NCI-H146 (cell line): Measurements from ENCODE around the gene MRPL14.
"Not testable (repeated sequence)": the region's sequence is repeated elsewhere in the genome, so short reads cannot be mapped to it uniquely, and the experiment has no call there.

ENCODE experiments used
- DNase-seq: peaks from one replicate; lab custom pipeline; 2025; lab: John Stamatoyannopoulos, UW

MRPL14 gene

DNA sequence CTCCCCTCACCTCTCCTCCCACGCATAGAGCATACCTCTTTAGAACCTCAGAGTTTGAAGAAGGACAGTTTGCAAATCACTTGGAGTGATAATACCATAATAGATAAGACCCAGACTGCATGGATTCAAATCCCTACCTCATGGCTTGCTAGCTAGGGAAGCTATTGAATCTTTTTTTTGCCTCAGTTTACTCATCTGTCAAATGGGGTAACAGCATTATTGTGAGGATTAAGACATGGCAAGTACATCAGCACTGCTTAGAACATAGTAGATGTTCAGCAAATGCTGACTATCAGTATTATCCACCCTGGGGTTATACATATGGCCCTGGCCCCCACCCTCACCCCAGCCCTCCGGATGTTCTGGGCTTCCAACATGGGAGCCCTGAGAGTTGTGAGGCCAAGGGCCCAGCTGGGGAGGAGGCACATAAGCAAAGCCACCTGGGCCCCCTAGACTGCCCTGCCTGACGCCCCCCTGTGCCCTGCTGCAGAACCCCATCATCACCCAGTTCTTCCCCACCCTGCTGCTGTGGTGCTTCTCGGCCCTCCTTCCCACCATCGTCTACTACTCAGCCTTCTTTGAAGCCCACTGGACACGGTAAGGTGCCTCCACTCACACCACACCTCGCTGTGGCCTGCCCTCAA, 22.2 kb upstream of the MRPL14 start:
- DNase-seq, result no peak

GRCh38 chr6:44148306-44148705, 21.1 kb upstream of the MRPL14 start:
- DNase-seq, result no peak

GRCh38 chr6:44147256-44147655, 20.0 kb upstream of the MRPL14 start:
- no peak for DNase-seq

GRCh38 chr6:44146685-44147084, 19.4 kb upstream of the MRPL14 start:
- DNase-seq, result no peak

DNA sequence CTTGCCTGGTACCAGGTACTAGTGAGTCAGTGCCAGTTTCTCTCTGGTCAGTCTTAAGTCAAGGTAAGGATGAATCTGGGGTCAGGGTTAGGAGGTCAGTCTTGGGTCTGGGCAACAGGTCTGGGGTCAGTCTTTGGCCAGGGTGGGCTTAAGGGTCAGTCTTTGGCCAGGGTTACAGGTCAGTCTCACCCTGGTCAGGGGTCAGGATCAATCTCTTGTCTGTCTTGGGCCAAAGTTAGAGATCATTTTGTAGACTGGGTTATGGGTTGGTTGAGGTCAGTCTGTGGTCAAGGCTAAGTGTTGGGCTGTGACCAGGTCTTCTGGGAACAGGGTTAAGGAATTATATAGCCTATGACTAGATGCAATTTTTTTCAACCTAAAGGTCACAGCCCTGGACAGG, 18.6 kb upstream of the MRPL14 start:
- no peak for DNase-seq

- not testable (repeated sequence) for DNase-seq
These were observed 17.3 kb upstream of the MRPL14 start for GRCh38 chr6:44144536-44144935.

DNA sequence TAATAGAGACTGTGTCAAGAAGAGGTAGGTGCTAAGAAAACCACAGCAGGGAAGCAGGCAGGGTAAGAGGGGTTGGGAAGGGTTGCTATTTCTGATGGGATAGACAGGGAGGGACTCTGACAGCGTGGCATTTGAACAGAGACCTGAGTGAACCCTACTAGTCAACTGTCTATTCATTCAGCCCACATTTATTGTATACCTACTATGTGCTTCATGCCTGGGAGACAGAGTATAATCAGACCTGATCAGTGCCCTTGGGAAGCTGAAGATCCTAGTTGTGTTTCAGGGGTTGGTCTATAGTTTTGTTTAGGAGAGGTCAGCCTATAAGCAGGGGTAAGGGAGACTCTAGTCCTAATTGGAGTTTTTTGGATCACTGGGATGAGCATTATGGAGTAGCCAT, 16.5 kb upstream of the MRPL14 start:
- DNase-seq, result no peak

GRCh38 chr6:44142835-44143234, 15.6 kb upstream of the MRPL14 start:
- no peak for DNase-seq

DNA sequence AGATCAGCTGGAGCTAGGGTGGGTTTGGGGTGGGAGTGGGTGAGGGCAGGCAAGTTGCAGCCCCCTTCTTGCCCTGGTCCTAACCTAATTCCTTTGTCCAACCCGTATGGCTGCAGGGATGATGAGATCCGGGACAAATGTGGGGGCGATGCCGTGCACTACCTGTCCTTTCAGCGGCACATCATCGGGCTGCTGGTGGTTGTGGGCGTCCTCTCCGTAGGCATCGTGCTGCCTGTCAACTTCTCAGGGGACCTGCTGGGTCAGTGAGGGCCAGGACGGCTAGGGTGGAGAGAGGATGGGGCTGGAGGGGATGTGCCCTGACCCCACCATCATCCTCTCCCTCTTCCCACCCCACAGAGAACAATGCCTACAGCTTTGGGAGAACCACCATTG, 12.1 kb upstream of the MRPL14 start:
- DNase-seq, result no peak

DNA sequence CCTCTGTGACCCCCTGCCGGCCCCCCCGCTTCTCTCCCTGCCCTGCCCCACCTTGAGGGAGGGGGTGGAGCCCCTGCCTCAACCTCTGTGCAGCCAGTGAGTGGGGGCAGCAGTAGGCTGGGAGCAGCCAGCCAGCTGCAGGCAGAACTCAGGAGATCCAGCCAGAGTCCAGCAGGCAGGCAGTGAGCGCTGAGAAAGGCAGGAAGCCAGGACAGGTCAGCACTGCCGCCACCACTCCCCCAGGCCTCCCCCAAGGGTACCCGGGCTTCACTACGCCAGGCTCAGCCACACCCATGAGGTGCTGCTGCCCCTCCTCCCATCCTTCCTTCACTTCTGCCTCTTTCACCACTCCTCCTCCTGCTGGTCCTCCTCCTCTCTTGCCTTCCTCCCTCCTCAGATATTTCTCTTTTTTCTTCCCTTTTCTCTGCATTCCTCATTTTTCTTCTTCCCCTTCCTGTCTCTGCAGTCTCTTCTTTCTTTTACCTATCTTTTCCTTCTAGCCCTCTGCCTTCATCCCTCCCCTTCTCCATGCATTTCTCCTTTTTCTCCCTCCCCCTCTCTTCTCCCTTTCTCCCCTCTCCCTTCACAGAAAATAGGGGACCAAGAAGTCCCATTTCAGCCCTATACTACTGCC, 11.6 kb upstream of the MRPL14 start:
- no peak for DNase-seq

- DNase-seq, result no peak
These were observed 8.6 kb upstream of the MRPL14 start for GRCh38 chr6:44135875-44136274.

GRCh38 chr6:44135173-44135758, 8.0 kb upstream of the MRPL14 start:
- no peak for DNase-seq

DNA sequence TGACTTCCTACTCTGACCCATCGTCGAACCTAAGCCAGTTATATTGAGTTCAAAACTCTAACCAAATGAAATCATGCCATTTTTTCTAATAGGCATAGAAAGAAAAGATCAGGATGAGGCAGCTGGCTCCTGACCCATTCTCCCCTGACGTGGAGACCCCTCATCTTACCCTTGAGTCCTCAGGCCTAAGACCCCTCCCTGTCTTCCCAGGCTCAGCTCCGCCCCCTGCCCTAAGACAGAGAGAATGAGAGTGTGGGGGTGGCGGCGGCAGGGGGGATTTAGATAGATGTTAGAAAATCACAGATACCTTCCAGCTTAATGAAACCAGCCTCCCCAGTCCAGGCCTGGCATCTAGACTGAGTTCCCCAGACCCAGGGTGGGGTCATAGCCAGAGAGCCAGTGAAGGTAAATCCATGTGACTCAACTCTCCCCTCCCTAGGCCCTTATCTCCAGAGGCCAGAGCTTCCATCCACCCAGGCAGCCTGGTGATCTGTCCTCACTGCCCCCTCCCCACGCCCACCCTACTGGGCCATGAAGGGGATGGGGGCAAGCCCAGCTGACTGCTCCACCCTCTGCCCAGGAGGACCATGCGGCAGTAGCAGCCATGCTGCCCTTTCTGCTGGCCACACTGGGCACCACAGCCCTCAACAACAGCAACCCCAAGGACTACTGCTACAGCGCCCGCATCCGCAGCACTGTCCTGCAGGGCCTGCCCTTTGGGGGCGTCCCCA, 6.9 kb upstream of the MRPL14 start:
- no peak for DNase-seq

GRCh38 chr6:44133003-44133931, 6.0 kb upstream of the MRPL14 start:
- peak; percentile 70 for DNase-seq

GRCh38 chr6:44132476-44132875, 5.2 kb upstream of the MRPL14 start:
- no peak for DNase-seq

- DNase-seq, result peak; percentile 9
These were observed 4.6 kb upstream of the MRPL14 start for GRCh38 chr6:44131892-44132291.

DNA sequence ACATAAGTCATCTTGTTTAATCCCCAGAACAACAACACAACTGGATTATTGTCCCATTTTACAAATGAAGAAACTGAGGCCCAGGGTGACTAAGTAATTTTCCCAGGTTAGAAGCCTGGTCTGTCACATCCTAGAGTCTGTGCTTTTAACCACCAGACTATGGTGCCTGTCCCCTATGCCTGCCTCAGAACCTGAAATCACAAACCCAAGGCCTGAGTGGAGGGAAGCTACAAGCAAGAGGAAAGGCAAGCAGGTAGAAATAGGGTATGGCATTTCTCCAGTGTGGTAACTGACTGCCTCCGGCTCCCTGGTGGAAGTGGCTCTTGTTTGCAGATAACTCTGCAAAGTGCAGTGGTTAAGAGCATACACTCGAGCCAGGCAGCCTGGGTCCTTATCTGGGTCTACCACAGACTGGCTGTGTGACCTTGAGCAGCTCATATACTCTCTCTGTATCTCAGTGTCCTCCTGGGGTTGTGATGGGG, 2.6 kb upstream of the MRPL14 start:
- no peak for DNase-seq

- peak; percentile 57 for DNase-seq
These were observed 1.0 kb upstream of the MRPL14 start for GRCh38 chr6:44128020-44128917.

DNA sequence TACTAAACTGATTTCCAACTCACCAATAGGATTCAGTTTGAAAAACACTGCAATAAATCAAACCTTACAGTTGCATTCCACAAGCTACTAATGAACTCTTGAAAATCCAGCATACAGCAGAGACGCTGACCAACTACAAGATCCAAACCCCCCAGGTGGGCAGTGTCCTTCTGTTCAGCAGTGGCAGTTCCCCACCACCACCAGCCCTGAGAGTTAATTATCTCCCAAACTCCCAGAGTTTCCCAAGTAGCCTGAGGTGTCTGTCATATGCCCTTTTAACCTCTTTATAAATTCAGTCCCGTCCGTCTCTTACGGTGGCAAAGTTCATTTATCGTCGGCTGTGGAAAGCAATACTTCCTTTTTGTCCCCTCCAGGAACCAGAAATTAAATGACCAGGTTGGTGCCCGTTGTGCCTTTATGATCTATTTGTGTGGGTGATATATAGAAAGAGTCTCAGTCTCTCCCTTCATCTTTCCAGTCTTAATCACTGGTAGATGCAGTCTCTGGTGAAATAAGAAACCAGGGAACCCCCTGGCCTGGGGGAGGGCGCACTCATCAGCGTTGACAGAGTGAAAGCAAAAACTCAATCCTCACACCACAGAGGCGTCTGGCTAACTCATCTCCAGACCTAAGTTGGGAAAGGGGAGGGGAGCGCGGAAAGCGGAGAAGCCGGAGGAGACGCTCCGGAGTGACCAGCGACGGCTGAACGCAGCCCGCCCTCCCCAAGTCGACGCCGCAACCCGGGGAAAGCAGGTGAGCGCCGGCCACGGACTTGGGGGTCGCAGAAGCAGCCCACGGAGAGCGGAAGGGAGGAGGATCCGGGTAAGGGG, 717 bp downstream of the MRPL14 start:
- peak; percentile 72 for DNase-seq

DNA sequence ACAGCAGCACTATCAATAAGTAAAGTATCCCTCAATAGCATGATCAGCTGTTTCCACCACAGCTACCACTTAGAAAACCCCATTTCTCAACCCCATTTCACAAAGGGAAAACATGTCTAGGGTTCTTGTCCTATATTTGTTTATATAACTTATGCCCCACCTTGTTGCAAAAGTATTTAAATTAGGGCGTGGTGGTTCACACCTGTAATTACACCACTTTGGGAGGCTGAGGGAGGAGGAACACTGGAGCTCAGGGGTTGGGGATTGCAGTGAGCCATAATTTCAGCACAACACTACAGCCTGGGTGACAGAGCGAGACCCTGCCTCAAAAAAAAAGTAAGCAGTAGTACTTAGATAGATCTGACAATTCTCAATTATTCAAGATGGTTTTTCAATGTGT, 3.7 kb downstream of the MRPL14 start:
- no peak for DNase-seq
